Neural progenitor cell (in vitro differentiated cells): ENCODE data around the gene UGT1A3. TPM values are rescaled to one million over a fixed set of nuclear protein-coding genes. Genes with fewer than 3 reads are reported as not detected.
A peak's percentile ranks its signal among the peaks of the same experiment; 100 is the strongest.

Experiments
- DNase-seq: peaks from one replicate; pipeline ENCODE4 v3.0.0-alpha.2; 2016; ENCODE audit warnings: low spot score
- H2AFZ ChIP-seq: fragments of 200-600 bp; sonication (generic); replicated peaks from 2 replicates; pipeline ENCODE4 v1.6.1; 2016; ENCODE audit warnings: antibody characterized with exemption
- H3F3A ChIP-seq: fragments of 200-600 bp; sonication (generic); 2 replicates; pipeline ENCODE4 v1.6.1; 2016; ENCODE audit warnings: antibody characterized with exemption, low read depth
- H3K27ac ChIP-seq: fragments of 200-600 bp; sonication (generic); 2 replicates; pipeline ENCODE4 v1.5.1; 2016; ENCODE audit warnings: mild to moderate bottlenecking
- H3K27me3 ChIP-seq: fragments of 200-600 bp; sonication (generic); 2 replicates; pipeline ENCODE4 v1.6.1; 2016; ENCODE audit warnings: mild to moderate bottlenecking, moderate library complexity
- H3K36me3 ChIP-seq: fragments of 200-600 bp; sonication (generic); 2 replicates; pipeline ENCODE4 v1.5.1; 2016
- H3K4me1 ChIP-seq: fragments of 200-600 bp; sonication (generic); 2 replicates; pipeline ENCODE4 v1.6.1; 2016; ENCODE audit warnings: mixed run types
- H3K4me2 ChIP-seq: fragments of 200-600 bp; sonication (generic); 2 replicates; pipeline ENCODE4 v1.6.1; 2016
- H3K4me3 ChIP-seq: fragments of 200-600 bp; sonication (generic); 2 replicates; pipeline ENCODE4 v1.5.1; 2016
- H3K79me2 ChIP-seq: fragments of 200-600 bp; sonication (generic); 2 replicates; pipeline ENCODE4 v1.6.1; 2016; ENCODE audit warnings: low read depth
- H3K9ac ChIP-seq: fragments of 200-600 bp; sonication (generic); 2 replicates; pipeline ENCODE4 v1.6.1; 2016
- H3K9me3 ChIP-seq: fragments of 200-600 bp; sonication (generic); 2 replicates; pipeline ENCODE4 v1.5.1; 2016; ENCODE audit warnings: low read depth
- H4K20me1 ChIP-seq: fragments of 200-600 bp; sonication (generic); 2 replicates; pipeline ENCODE4 v1.6.1; 2016; ENCODE audit warnings: low read depth
- H3K27ac Mint-ChIP-seq: 3 replicates; pipeline ENCODE4 v1.8.0; 2021; ENCODE audit warnings: mixed read lengths
- H3K27me3 Mint-ChIP-seq: 2 replicates; pipeline ENCODE4 v1.8.0; 2022; ENCODE audit warnings: low read depth, mild to moderate bottlenecking, inconsistent platforms, moderate library complexity, mixed read lengths; ENCODE audit not compliant: insufficient read depth
- H3K36me3 Mint-ChIP-seq: 3 replicates; pipeline ENCODE4 v1.8.0; 2021; ENCODE audit warnings: mixed read lengths
- H3K4me1 Mint-ChIP-seq: 3 replicates; pipeline ENCODE4 v1.8.0; 2021; ENCODE audit warnings: mixed read lengths
- H3K4me3 Mint-ChIP-seq: 3 replicates; pipeline ENCODE4 v1.8.0; 2021; ENCODE audit warnings: mild to moderate bottlenecking, moderate library complexity, mixed read lengths
- H3K9me3 Mint-ChIP-seq: 3 replicates; pipeline ENCODE4 v1.8.0; 2020; ENCODE audit warnings: mixed read lengths
- EZH2 ChIP-seq: fragments of 200-600 bp; sonication (generic); IDR thresholded peaks from 2 replicates; pipeline ENCODE4 v1.6.1; 2017; ENCODE audit warnings: antibody characterized with exemption, mild to moderate bottlenecking, moderate library complexity
- EZH2phosphoT487 ChIP-seq: fragments of 200-600 bp; sonication (generic); IDR thresholded peaks from 2 replicates; pipeline ENCODE4 v1.6.1; 2017; ENCODE audit warnings: antibody characterized with exemption
- total RNA-seq: library from RNA; depleted of rRNA; stranded (reverse); fragments of >200 nt; gene quantifications from 2 replicates; pipeline ENCODE4 v1.2.3, GENCODE V29; 2015; ENCODE audit warnings: low replicate concordance
- TF ChIP-seq, protein P1 (sequence below): fragments of 200-600 bp; sonication (generic); IDR thresholded peaks from 2 replicates; pipeline ENCODE4 v1.5.1; 2017; ENCODE audit warnings: antibody characterized with exemption, mild to moderate bottlenecking

The UGT1A3 gene
- total RNA-seq, 1 donor from 2014 or later = not detected

DNA sequence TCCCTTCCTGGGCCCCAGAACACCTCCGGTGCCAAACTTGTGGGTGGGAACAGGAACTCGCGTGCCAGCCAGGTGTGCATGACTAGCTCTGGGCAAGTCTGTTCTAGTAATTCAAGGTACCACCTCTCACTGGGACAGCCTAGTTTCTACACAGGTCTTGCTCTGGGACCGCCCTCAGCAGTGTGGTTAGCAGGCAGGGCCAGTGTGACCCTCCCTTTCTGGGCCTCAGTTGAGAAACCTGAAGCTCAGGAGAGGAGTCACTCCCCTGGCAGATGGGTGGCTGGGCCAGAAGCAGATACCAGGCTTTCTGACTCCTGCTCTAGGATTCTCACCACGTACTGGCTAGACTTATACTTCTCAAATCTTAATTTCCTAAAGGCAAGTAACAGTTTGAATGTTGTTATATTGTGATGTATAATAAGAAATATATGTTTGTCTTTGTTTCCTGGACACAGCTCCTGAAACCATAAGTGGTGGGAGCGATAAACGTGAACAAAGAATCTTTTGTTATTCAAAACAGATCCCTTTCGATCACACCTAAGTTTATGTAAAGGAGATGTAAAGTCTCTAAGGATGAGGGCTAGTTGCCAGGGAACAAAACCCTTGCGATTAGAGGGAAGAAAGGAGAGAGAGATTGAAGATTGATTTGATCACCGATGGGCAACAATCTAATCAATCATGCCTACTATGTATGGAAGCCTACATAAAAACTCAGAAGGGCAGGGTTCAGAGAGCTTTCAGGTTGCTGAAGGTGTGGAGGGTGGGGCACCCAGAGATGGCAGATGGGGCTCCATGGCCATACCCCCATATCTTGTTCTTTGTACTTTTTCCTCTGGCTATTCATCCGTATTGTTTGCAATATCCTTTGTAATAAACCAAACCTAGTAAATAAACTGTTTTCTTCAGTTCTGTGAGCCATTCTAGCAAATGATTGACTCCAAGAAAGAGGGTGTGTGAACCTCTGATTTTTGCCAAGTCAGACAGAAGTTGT lies 37.1 kb upstream of the UGT1A3 start:
- H3F3A ChIP-seq = no peaks in the 10 kb centered on the region
- Mint-ChIP-seq H3K4me1 (no peaks in the 10 kb centered on the region), H3K9me3 (no peaks in the 10 kb centered on the region), H3K27ac (no peak overlapping the region), H3K4me3 (no peak overlapping the region), H3K27me3 (peaks cover 2% of the 10 kb centered on the region), H3K36me3 (no peaks in the 10 kb centered on the region)
- no peaks in the 10 kb centered on the region for H4K20me1 ChIP-seq
- H3K36me3 ChIP-seq = no peaks in the 10 kb centered on the region
- TF ChIP-seq EZH2phosphoT487 (no peak), EZH2 (no peak)
- TF ChIP-seq, protein P1, sequence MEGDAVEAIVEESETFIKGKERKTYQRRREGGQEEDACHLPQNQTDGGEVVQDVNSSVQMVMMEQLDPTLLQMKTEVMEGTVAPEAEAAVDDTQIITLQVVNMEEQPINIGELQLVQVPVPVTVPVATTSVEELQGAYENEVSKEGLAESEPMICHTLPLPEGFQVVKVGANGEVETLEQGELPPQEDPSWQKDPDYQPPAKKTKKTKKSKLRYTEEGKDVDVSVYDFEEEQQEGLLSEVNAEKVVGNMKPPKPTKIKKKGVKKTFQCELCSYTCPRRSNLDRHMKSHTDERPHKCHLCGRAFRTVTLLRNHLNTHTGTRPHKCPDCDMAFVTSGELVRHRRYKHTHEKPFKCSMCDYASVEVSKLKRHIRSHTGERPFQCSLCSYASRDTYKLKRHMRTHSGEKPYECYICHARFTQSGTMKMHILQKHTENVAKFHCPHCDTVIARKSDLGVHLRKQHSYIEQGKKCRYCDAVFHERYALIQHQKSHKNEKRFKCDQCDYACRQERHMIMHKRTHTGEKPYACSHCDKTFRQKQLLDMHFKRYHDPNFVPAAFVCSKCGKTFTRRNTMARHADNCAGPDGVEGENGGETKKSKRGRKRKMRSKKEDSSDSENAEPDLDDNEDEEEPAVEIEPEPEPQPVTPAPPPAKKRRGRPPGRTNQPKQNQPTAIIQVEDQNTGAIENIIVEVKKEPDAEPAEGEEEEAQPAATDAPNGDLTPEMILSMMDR = no peak
- H3K79me2 ChIP-seq = no peaks in the 10 kb centered on the region
- no peak overlapping the region for H2AFZ ChIP-seq
- no peak overlapping the region for H3K4me3 ChIP-seq
- no peak overlapping the region for H3K9ac ChIP-seq
- no peaks in the 10 kb centered on the region for H3K4me1 ChIP-seq
- no peaks in the 10 kb centered on the region for H3K9me3 ChIP-seq
- no peak for DNase-seq
- H3K27me3 ChIP-seq = no peaks in the 10 kb centered on the region
- no peak overlapping the region for H3K27ac ChIP-seq
- no peak overlapping the region for H3K4me2 ChIP-seq

GRCh38 chr2:233692648-233693047 lies 36.2 kb upstream of the UGT1A3 start, which contains the start of gene UGT1A6:
TSS of gene UGT1A6 (plus strand) at chr2:233692890. CDS start at chr2:233693005, 115 bp downstream.
- H3K4me2 ChIP-seq = no peak within 1 kb of the TSS
- no peaks in the 10 kb centered on the region for H4K20me1 ChIP-seq
- no peaks in the 10 kb centered on the region for H3K36me3 Mint-ChIP-seq
- no peak within 1 kb of the TSS for H3K4me3 Mint-ChIP-seq
- TF ChIP-seq EZH2 = no peak
- TF ChIP-seq, protein P1 = no peak
- H3K9ac ChIP-seq = no peak within 1 kb of the TSS
- H3K36me3 ChIP-seq = no peaks in the 10 kb centered on the region
- no peaks in the 10 kb centered on the region for H3K4me1 Mint-ChIP-seq
- H3K4me3 ChIP-seq = no peak within 1 kb of the TSS
- peaks cover 2% of the 10 kb centered on the region for H3K9me3 Mint-ChIP-seq
- no peaks in the 10 kb centered on the region for H3K4me1 ChIP-seq
- H3K27ac Mint-ChIP-seq = peak within 1 kb of the TSS; percentile 48
- no peaks in the 10 kb centered on the region for H3F3A ChIP-seq
- H3K27me3 ChIP-seq = no peaks in the 10 kb centered on the region
- H3K79me2 ChIP-seq = no peaks in the 10 kb centered on the region
- H2AFZ ChIP-seq = no peak within 1 kb of the TSS
- no peak for DNase-seq
- H3K27ac ChIP-seq = no peak within 1 kb of the TSS
- H3K9me3 ChIP-seq = no peaks in the 10 kb centered on the region
- H3K27me3 Mint-ChIP-seq = peaks cover 2% of the 10 kb centered on the region

DNA sequence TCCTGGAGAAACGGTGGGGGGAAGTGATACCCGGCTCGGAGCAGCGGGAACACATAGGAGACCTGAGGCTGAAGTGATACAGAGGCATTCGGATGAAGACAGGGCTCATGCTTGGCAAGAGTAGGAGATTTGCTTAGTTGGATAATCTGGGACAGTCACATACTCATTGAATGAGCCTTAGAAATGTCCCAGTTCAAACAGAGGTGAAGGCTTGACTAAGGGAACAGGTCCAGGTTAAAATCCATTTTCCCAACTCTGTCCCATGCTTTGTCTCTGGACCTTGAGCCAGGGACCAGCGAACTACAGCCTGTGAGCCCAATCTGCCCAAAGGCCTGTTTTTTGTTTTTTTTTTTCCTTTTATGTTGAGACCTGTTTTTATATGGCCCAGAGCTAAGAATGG lies 34.9 kb upstream of the UGT1A3 start:
- H3K79me2 ChIP-seq = no peaks in the 10 kb centered on the region
- no peaks in the 10 kb centered on the region for H4K20me1 ChIP-seq
- peak overlapping the region; percentile 48 for H3K27ac Mint-ChIP-seq
- no peak overlapping the region for H3K9ac ChIP-seq
- no peak for DNase-seq
- H3K4me1 ChIP-seq = peaks cover 3% of the 10 kb centered on the region
- TF ChIP-seq, protein P1 = no peak
- no peak for TF ChIP-seq EZH2phosphoT487
- no peak for TF ChIP-seq EZH2
- H3K4me2 ChIP-seq = no peak overlapping the region
- peaks cover 2% of the 10 kb centered on the region for H3K9me3 Mint-ChIP-seq
- peaks cover under 1% of the 10 kb centered on the region for H3K4me1 Mint-ChIP-seq
- H3K9me3 ChIP-seq = no peaks in the 10 kb centered on the region
- no peak overlapping the region for H3K4me3 ChIP-seq
- peaks cover 2% of the 10 kb centered on the region for H3K27me3 Mint-ChIP-seq
- no peaks in the 10 kb centered on the region for H3K27me3 ChIP-seq
- no peak overlapping the region for H3K4me3 Mint-ChIP-seq
- H3K27ac ChIP-seq = no peak overlapping the region
- no peaks in the 10 kb centered on the region for H3F3A ChIP-seq
- H2AFZ ChIP-seq = no peak overlapping the region
- no peaks in the 10 kb centered on the region for H3K36me3 Mint-ChIP-seq
- H3K36me3 ChIP-seq = no peaks in the 10 kb centered on the region
